Inflammatory macrophage treated with lipopolysaccharide for 1 hour (primary cell): ENCODE data around the gene CLPSL1.
"Not testable (repeated sequence)": the region's sequence is repeated elsewhere in the genome, so short reads cannot be mapped to it uniquely, and the experiment has no call there.

Source experiments
- DNase-seq, 2 donors: peaks; one replicate each; pipeline ENCODE4 v3.0.0-alpha.2; 2020 to 2022

CLPSL1 gene

DNA sequence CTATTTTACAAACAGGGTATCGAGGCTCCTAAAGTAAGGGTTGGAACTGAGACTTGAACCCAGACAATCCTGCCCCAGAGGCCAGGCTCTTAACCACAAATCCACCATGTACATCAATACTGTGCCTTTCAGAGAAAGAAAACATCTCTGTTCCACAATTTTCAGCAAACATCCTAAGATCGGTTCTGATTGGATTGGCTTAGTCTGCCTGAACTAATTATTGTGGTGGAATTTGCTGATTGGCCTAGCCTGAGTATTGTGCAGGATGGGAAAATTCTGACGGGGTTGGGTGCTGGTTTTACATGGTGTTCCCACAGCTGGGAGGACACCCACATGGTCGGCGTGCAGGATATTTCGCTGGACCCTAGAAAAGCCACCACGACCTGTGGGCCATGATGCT, at the start of gene CLPSL1:
Gene CLPSL1, plus strand, starts transcription at position 301 of the 400 bp plus-strand sequence. Its CDS starts 92 bp downstream, at position 393.
- DNase-seq = no peak

DNA sequence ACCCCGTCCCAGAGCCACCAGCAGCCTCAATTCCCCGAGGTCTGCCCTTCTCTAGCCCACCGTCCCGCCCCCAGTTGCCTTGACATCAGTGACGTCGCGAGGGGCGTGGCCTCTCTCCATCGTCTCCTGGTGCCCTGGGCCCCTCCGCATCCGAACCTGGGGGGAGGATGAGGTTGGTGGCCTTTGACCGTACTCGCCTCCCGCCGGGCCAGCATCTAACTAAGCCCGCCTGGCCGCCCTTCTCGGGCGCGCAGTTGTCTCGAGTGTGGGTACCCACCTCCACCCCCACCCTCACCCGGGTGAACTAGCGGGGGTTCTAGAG, 49.4 kb upstream of the CLPSL1 start:
- peak in 1 of 2 donors; percentile 37 for DNase-seq

DNA sequence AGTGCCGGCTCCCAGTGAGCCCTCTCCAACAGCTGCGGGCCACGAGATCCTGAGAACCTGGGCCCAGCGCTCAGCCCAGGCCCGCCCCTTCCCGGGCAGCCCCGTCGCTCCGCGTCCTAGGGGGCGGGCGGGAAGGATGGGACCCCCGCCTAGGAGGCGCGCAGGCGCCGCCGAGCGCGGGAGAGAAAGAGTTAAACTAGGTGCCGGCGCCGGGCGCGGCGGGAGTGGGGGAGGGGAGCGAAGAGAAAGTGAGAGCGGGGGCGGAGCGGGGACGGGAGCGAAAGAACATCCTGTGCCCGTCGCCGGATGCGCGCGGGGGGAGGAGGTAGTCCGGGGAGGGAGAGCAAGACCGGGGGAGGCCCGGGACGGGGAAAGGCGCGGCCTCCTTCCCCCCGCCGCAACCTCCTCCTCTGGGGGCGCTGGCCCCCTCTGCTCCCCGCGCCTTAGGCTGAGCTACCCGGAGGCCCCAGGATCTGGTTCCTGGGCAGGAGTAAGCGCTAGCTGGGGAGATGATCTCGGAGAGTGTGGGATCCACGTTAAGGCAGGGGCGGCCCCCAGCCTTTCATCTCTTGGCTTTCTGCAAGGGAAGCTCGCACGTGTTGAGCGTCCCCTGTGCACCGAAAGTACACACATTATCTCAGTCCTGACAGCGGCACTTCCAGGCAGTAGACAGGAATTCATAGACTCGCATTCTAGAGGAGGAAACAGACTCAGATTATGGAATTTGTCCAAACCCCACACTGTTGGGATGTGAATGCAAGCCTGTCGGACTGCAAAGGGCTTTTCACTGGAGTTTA, 48.9 kb upstream of the CLPSL1 start:
- peak in 1 of 2 donors; percentile 37 for DNase-seq

GRCh38 chr6:35733633-35734032, 47.2 kb upstream of the CLPSL1 start:
- no peak for DNase-seq

DNA sequence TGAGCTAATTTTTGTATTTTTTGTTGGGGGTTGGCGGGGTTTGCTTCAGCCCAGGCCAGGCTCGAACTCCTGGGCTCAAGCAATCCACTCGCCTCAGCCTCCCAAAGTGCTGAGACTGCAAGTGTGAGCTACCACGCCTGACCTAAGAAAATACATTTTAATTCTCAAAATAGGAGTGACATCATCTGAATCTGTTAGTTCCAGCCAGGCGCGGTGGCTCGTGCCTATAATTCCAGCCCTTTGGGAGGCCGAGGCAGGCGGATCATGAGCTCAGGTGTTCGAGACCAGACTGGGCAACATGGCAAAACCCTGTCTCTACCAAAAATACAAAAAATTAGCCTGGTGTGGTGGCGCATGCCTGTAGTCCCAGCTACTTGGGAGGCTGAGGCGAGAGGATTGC, 46.5 kb upstream of the CLPSL1 start:
- DNase-seq = not testable (repeated sequence)

DNA sequence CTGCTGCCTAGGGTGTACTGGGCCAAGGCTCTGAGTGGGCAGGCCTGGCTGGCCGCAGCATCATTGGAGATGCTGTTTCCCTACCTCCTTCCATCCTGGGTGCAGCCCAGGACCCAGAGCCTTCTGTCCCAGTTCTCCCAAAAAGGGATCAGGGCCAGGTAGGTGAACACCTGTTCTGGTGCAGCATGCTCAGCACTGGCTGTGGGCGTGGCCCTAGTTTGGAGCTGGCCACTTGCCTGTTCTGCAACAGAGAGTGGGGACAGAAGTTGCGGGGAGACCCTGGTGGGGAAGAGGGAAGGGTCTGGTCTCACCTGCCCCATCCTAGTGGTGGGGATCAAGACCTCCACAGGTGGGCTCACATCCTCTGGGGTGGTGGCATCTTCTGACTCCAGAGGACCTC, 45.4 kb upstream of the CLPSL1 start:
- no peak for DNase-seq

- peak in 1 of 2 donors; percentile 92 for DNase-seq
These were observed 44.4 kb upstream of the CLPSL1 start for GRCh38 chr6:35736253-35736894.

GRCh38 chr6:35736982-35737412, 43.8 kb upstream of the CLPSL1 start, which contains the start of gene ARMC12:
TSS of gene ARMC12 (plus strand) at chr6:35737032. CDS start at chr6:35737109, 77 bp downstream.
- no peak for DNase-seq

DNA sequence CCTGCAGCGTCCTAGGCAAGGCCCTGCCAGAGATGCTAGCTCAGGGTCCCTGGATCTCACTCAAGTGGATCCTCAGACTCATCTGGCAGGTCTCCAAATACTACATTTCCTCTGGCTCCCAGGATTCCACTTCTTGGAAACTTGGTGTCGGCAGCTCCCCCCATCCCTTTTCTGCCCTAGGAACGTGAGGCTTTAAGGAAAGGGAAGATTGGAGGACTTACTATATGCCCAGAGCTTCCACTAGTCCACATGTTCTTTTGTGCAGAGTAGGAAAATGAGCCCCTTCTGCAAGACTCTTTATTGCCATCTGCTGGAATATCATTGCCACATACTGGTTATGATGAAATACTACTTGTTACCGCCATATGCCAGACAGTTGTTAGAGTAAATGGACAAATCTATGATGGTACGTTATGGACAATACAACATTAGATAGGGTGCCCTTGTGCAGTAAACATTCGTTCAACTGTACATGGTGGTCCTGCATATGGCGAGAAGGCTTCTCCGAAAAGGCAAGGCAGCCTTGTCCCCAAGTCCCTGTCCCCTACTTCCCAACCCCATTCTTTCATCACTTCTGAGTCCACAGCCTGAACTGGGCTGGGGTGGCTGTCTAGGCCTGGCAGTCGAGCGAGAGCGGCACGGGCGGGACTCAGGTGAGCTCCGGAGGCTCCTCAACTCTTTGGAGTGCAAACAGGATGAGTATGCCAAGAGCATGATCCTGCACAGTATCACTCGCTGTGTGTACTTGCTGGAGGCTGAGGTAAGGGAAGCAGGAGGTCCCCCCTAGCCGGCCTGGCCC, 43.2 kb upstream of the CLPSL1 start:
- peak; percentile 70 to 87 for DNase-seq

- no peak for DNase-seq
These were observed 40.9 kb upstream of the CLPSL1 start for GRCh38 chr6:35739645-35740524.

DNA sequence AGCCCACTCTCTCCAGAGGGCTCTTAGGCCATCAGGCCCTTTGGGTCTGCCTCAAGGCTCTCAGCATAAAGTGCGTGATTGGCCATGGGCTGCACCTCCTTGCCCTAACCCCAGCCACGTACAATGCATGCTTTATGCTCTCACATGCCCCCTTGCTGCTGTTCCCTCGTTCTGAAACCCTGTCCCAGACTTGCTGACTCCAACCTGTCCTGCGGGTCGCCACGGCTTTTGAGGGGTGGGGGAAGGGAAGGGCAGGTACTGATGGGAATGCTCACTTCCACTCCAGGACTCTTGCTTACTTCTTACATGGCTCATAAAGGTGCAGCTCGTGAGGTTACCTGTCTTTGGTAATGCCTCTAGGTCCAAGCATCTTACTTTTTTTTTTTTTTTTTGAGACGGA, 38.0 kb upstream of the CLPSL1 start:
- DNase-seq = no peak

DNA sequence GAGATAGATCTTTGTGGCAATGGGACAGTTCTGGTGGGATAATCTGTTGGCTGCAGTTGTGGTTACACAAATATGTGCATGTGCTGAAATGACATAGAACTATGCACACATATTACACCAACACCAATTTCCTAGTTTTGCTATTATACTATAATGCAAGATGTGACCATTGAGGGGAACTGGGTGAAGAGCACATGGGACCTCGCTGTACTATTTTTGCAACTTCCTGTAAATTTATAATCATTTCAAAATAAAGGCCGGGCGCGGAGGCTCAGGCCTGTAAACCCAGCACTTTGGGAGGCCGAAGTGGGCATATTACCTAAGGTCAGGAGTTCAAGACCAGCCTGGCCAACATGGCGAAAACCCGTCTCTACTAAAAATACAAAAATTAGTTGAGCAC, 35.3 kb upstream of the CLPSL1 start:
- DNase-seq = peak; percentile 39 to 56

GRCh38 chr6:35746516-35746915, 34.3 kb upstream of the CLPSL1 start:
- no peak for DNase-seq

GRCh38 chr6:35747877-35748276, 32.9 kb upstream of the CLPSL1 start:
- DNase-seq = no peak

DNA sequence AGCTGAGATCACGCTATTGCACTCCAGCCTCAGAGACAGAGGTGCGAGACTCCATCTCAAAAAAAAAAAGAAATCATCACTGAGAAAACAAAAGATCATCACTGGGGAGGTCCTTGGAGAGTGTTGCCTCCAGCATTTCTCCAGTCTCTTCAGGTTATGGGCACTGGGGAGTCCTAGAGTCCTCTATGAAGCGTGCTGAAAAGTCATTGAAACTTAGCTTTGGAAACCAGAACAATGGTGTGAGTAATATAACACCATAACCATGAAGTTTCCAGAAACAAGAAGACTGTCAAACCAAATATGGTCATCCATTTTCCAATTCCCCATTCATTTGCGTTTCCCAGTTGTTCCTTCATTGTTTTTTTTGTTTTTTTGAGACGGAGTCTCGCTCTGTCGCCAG, 30.3 kb upstream of the CLPSL1 start:
- DNase-seq = no peak

GRCh38 chr6:35751594-35751993, 29.2 kb upstream of the CLPSL1 start:
- no peak for DNase-seq

DNA sequence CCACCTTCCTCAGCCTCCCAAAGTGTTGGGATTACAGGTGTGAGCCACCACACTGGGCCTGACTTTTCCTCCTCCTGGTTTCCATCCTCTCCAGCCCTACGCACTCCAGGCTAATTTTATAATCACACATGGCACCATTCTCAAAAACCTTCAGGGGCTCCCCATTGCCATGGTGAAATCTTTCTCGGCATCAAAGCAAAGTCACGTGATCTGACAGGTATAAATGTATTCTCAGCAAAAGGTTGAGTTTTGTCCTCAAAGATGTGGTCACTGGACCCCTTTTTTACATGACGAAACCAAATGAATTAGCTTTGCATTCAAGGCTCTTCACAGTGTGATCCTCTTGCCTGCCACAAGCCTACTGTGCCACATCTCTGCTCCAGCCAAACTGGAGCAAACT, 28.5 kb upstream of the CLPSL1 start:
- no peak for DNase-seq

GRCh38 chr6:35754452-35755277, 26.2 kb upstream of the CLPSL1 start:
- DNase-seq = no peak

DNA sequence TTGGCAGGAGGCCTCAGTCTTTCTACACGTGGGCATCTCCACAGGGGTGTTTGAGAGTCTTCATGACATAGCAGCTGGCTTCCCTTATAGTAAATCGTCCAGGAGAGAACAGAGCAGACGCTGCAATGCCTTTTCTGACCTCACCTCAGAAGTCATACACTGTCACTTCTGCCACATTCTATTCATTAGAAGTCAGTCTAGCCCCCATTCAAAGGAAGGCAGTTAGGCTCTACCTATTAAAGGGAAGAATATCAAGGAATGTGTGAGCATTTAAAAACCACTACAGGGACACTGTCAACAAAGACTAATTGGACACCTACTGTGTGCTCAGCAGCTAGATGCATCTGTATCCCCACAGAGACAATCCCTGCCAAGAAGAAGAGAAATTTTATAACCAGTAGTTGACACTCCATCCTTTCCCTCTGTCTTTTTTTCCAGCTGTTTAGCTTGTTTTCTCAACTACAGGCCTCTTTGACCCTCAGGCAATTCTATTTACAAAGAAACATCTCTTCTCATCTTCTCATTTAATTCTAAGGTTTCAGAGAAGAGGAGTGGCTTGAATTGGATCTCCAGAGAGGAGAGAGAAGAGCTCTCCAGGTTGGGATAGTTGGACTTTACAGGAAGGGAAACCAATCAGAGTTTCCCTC, 25.4 kb upstream of the CLPSL1 start:
- no peak for DNase-seq

- no peak for DNase-seq
These were observed 23.2 kb upstream of the CLPSL1 start for GRCh38 chr6:35757456-35758123.

- DNase-seq = no peak
These were observed 21.4 kb upstream of the CLPSL1 start for GRCh38 chr6:35759426-35759825.
